Panc1 (cell line): ENCODE measurements around the gene NDRG4.

Experiments
- TCF7L2 ChIP-seq: IDR thresholded peaks from 2 replicates; pipeline ENCODE4 v1.6.1; 2011; ENCODE audit warnings: mild to moderate bottlenecking, low read depth, low read length, inconsistent platforms
- TF ChIP-seq, protein P1 (sequence below): fragments of 450-650 bp; IDR thresholded peaks from 2 replicates; pipeline ENCODE4 v1.5.1; 2017; ENCODE audit warnings: mild to moderate bottlenecking

GRCh38 chr16:58485184-58485887, 14.6 kb upstream of the NDRG4 start:
- TF ChIP-seq, protein P1, sequence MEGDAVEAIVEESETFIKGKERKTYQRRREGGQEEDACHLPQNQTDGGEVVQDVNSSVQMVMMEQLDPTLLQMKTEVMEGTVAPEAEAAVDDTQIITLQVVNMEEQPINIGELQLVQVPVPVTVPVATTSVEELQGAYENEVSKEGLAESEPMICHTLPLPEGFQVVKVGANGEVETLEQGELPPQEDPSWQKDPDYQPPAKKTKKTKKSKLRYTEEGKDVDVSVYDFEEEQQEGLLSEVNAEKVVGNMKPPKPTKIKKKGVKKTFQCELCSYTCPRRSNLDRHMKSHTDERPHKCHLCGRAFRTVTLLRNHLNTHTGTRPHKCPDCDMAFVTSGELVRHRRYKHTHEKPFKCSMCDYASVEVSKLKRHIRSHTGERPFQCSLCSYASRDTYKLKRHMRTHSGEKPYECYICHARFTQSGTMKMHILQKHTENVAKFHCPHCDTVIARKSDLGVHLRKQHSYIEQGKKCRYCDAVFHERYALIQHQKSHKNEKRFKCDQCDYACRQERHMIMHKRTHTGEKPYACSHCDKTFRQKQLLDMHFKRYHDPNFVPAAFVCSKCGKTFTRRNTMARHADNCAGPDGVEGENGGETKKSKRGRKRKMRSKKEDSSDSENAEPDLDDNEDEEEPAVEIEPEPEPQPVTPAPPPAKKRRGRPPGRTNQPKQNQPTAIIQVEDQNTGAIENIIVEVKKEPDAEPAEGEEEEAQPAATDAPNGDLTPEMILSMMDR: no peak
- TF ChIP-seq TCF7L2: no peak
